Karpas-422 (cell line): Measurements from ENCODE around the gene ARMC8. TPM values are rescaled to one million over a fixed set of nuclear protein-coding genes. Genes with fewer than 3 reads are reported as not detected.

Experiments used
- DNase-seq: peaks from one replicate; pipeline ENCODE4 v3.0.0-alpha.2; 2015
- H2AFZ ChIP-seq: fragments of 200-600 bp; sonication (generic); 2 replicates; pipeline ENCODE4 v1.6.1; 2014; ENCODE audit warnings: antibody characterized with exemption, low read length, mixed read lengths
- H3K27ac ChIP-seq: fragments of 200-600 bp; sonication (generic); 2 replicates; pipeline ENCODE4 v1.5.1; 2014; ENCODE audit warnings: mild to moderate bottlenecking, low read length, moderate library complexity
- H3K27me3 ChIP-seq: fragments of 200-600 bp; sonication (generic); 2 replicates; pipeline ENCODE4 v1.6.1; 2014; ENCODE audit warnings: low read length, mixed read lengths
- H3K36me3 ChIP-seq: fragments of 200-600 bp; sonication (generic); 2 replicates; pipeline ENCODE4 v1.6.1; 2014; ENCODE audit warnings: low read length, mixed read lengths; ENCODE audit not compliant: insufficient read depth
- H3K4me1 ChIP-seq: fragments of 200-600 bp; sonication (generic); 2 replicates; pipeline ENCODE4 v1.6.1; 2014; ENCODE audit warnings: mild to moderate bottlenecking, low read length, mixed read lengths
- H3K4me2 ChIP-seq: fragments of 200-600 bp; sonication (generic); 2 replicates; pipeline ENCODE4 v1.6.1; 2014; ENCODE audit warnings: low read length, low read depth, mild to moderate bottlenecking; ENCODE audit not compliant: poor library complexity, severe bottlenecking
- H3K4me3 ChIP-seq: fragments of 200-600 bp; sonication (generic); 2 replicates; pipeline ENCODE4 v1.5.1; 2014; ENCODE audit warnings: mild to moderate bottlenecking, antibody characterized with exemption, low read length, mixed read lengths
- H3K79me2 ChIP-seq: fragments of 200-600 bp; sonication (generic); 2 replicates; pipeline ENCODE4 v1.6.1; 2014; ENCODE audit warnings: mild to moderate bottlenecking, low read length, mixed read lengths
- H3K9ac ChIP-seq: fragments of 200-600 bp; sonication (generic); 2 replicates; pipeline ENCODE4 v1.6.0; 2014; ENCODE audit warnings: low read length
- H3K9me2 ChIP-seq: fragments of 200-600 bp; sonication (generic), shearing (Covaris generic); replicated peaks from 2 replicates; pipeline ENCODE4 v1.6.0; 2014; ENCODE audit warnings: mild to moderate bottlenecking, low read length, moderate library complexity; ENCODE audit not compliant: insufficient read depth
- H3K9me3 ChIP-seq: fragments of 300-700, 200-600 bp; sonication (generic); 2 replicates; pipeline ENCODE4 v1.6.1; 2014; ENCODE audit warnings: low read length, mixed read lengths
- H4K20me1 ChIP-seq: fragments of 200-600 bp; sonication (generic); 2 replicates; pipeline ENCODE4 v1.6.1; 2014; ENCODE audit warnings: mild to moderate bottlenecking, antibody characterized with exemption, low read length, low read depth; ENCODE audit not compliant: insufficient read depth
- total RNA-seq: library from RNA; depleted of rRNA; stranded (reverse); fragments of >200 nt; shearing (Covaris generic); gene quantifications from 2 replicates; pipeline ENCODE4 v1.2.3, GENCODE V29; 2014; ENCODE audit warnings: low replicate concordance

Gene ARMC8
- total RNA-seq, 1 experiment from 2014 or later: 64.0 TPM

DNA sequence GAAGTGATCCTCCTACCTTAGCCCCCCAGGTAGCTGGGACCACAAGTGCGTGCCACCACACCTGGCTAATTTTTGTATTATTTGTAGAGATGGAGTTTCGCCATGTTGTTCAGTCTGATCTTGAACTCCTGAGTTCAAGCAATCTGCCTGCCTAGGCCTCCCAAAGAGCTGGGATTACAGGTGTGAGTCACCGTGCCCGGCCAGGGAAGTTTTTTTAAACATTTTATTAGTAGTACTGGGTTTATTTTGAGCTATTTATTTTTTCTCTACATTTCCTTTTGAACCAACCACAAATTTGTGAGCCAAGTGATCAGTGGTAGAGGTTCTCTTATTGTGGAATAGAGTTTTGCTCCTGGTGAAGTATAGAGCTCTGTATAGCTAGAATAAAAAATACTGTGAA lies 33.7 kb downstream of the ARMC8 start:
- Histone ChIP-seq H3K9me3 (no peaks in the 10 kb centered on the region), H3K27ac (no peak overlapping the region), H3K36me3 (peaks cover 39% of the 10 kb centered on the region), H3K4me2 (no peak overlapping the region), H3K4me3 (no peak overlapping the region), H3K9me2 (no peaks in the 10 kb centered on the region), H2AFZ (no peak overlapping the region), H4K20me1 (no peaks in the 10 kb centered on the region), H3K79me2 (peaks cover 64% of the 10 kb centered on the region), H3K27me3 (no peaks in the 10 kb centered on the region), H3K4me1 (no peaks in the 10 kb centered on the region), H3K9ac (no peak overlapping the region)
- peak; percentile 28 for DNase-seq

DNA sequence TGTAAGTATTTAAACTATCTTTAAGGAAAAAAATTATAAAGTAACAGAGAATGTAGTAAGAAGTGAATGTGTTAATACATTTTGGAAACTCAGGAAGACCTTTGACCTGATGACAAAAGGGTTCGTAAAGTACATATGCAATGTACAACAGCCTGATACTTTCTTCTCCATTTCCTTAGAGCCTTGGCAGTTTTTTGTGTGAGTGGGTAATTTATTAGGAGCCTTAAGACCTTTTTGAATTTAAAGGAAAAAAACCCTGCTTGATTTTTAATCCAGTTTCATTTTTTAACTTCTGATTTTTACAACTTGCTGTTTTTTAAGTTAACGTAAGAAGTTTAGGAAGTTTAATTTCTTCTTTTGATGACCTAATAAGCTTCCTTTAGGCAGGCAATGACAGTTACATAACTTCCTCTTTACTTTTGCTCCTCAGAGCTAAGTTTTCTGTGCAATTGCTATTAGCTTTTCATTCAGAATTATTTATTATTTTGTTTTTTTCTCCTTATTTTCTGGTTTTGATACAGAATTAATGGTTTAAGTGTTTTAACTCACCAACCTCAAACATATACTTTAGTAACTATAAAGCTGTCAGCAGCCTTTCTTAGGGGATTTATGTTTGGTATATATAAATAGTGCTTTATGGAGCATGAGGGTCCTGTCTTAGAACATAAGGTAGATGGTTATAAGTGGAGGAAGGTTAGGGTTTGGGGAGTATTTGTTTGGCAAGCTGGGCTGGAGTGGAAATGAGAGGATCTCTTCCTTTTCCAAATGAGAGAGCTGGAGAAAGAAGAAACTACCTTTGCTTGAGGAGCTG lies 35.2 kb downstream of the ARMC8 start:
- H4K20me1 ChIP-seq: no peaks in the 10 kb centered on the region
- H3K27ac ChIP-seq: no peak overlapping the region
- H3K4me3 ChIP-seq: no peak overlapping the region
- DNase-seq: no peak
- peaks cover 33% of the 10 kb centered on the region for H3K36me3 ChIP-seq
- H2AFZ ChIP-seq: no peak overlapping the region
- no peak overlapping the region for H3K9ac ChIP-seq
- H3K9me2 ChIP-seq: no peaks in the 10 kb centered on the region
- H3K79me2 ChIP-seq: peaks cover 52% of the 10 kb centered on the region
- no peaks in the 10 kb centered on the region for H3K27me3 ChIP-seq
- no peak overlapping the region for H3K4me2 ChIP-seq
- H3K4me1 ChIP-seq: no peaks in the 10 kb centered on the region
- no peaks in the 10 kb centered on the region for H3K9me3 ChIP-seq

GRCh38 chr3:138222942-138223287 lies 35.8 kb downstream of the ARMC8 start:
- Histone ChIP-seq H3K27ac (no peak overlapping the region), H3K4me3 (no peak overlapping the region), H3K4me2 (no peak overlapping the region), H3K9me3 (no peaks in the 10 kb centered on the region), H3K79me2 (peaks cover 49% of the 10 kb centered on the region), H3K4me1 (no peaks in the 10 kb centered on the region), H3K36me3 (peaks cover 33% of the 10 kb centered on the region), H2AFZ (no peak overlapping the region), H3K9ac (no peak overlapping the region), H3K9me2 (no peaks in the 10 kb centered on the region), H3K27me3 (no peaks in the 10 kb centered on the region), H4K20me1 (no peaks in the 10 kb centered on the region)
- DNase-seq: no peak

DNA sequence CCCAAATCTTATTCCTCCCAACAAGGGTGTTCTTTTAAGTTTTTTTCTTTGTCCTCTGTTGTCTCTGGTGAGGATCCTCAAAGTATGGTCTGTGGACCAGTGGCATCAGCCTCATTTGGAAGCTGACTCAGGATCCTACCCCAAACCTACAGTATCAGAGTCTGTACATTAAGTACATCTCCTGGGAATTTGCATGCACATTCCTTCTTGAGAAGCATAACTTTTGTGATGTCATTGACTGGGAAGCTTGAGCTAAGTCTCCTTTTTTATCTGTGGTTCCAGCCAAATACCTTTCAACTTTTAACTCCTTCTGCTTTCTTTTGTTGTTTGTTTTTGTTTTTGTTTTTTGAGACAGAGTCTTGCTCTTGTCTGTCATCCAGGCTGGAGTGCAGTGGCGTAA lies 40.5 kb downstream of the ARMC8 start:
- DNase-seq: no peak
- Histone ChIP-seq H3K4me3 (no peak overlapping the region), H3K79me2 (peaks cover 4% of the 10 kb centered on the region; the same call in 1 of the 2 replicates), H3K4me1 (no peaks in the 10 kb centered on the region), H3K4me2 (no peak overlapping the region), H3K9me3 (no peaks in the 10 kb centered on the region), H3K36me3 (peaks cover 38% of the 10 kb centered on the region), H3K9ac (no peak overlapping the region), H4K20me1 (no peaks in the 10 kb centered on the region), H2AFZ (no peak overlapping the region), H3K27ac (no peak overlapping the region), H3K9me2 (no peaks in the 10 kb centered on the region), H3K27me3 (no peaks in the 10 kb centered on the region)

- no peaks in the 10 kb centered on the region for H3K9me2 ChIP-seq
- no peak overlapping the region for H3K9ac ChIP-seq
- H3K36me3 ChIP-seq: peaks cover 28% of the 10 kb centered on the region; the same call in 1 of the 2 replicates
- DNase-seq: no peak
- H3K4me1 ChIP-seq: no peaks in the 10 kb centered on the region
- H3K4me2 ChIP-seq: no peak overlapping the region
- H2AFZ ChIP-seq: no peak overlapping the region
- no peaks in the 10 kb centered on the region for H3K9me3 ChIP-seq
- no peak overlapping the region for H3K27ac ChIP-seq
- no peak overlapping the region for H3K4me3 ChIP-seq
- no peaks in the 10 kb centered on the region for H4K20me1 ChIP-seq
- no peaks in the 10 kb centered on the region for H3K27me3 ChIP-seq
- peaks cover 4% of the 10 kb centered on the region; the same call in 1 of the 2 replicates for H3K79me2 ChIP-seq
Observed at GRCh38 chr3:138230525-138230924, 43.4 kb downstream of the ARMC8 start.

DNA sequence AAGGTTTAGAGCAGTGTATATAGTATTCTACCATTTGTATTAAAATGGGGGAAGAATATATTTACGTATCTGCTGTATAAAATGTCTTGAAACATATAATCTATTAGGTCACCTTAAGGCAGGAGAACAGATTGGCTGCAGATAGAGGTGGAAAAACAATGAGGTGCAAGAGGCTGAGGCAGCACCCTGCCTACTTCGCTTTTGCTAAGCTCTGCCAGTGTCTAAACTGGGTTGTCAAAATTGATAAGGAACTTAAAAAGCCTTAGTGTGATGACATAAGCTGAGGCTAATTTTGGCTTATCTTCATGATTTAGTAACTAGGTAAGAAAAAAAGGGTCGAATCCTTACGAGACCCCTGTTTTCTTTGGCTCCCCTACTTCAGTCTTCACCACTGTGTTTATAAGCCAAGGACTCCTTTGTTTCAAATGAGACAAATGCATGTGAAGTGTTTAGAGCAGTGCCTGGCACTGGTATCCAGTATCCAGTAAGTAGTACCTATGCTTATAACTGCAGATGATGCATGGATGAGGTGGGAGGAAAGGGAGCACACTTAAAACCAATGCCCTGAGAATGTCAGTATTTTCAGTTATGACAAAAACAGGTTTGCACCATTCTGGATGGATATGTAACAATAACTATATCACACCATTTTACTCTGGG lies 45.7 kb downstream of the ARMC8 start:
- no peaks in the 10 kb centered on the region; the same call in 1 of the 2 replicates for H3K79me2 ChIP-seq
- H3K4me1 ChIP-seq: peaks cover 11% of the 10 kb centered on the region
- no peaks in the 10 kb centered on the region for H3K9me2 ChIP-seq
- no peak overlapping the region for H3K4me2 ChIP-seq
- no peak overlapping the region for H3K4me3 ChIP-seq
- H3K27me3 ChIP-seq: no peaks in the 10 kb centered on the region
- no peak for DNase-seq
- H2AFZ ChIP-seq: no peak overlapping the region
- H3K27ac ChIP-seq: no peak overlapping the region
- no peak overlapping the region for H3K9ac ChIP-seq
- peaks cover 37% of the 10 kb centered on the region; the same call in 1 of the 2 replicates for H3K36me3 ChIP-seq
- no peaks in the 10 kb centered on the region for H4K20me1 ChIP-seq
- no peaks in the 10 kb centered on the region for H3K9me3 ChIP-seq

- Histone ChIP-seq H2AFZ (no peak overlapping the region), H3K79me2 (no peaks in the 10 kb centered on the region; the same call in 1 of the 2 replicates), H3K27ac (no peak overlapping the region), H3K4me2 (no peak overlapping the region), H3K9ac (no peak overlapping the region), H4K20me1 (no peaks in the 10 kb centered on the region), H3K4me1 (peaks cover 11% of the 10 kb centered on the region), H3K4me3 (no peak overlapping the region), H3K36me3 (peaks cover 37% of the 10 kb centered on the region; the same call in 1 of the 2 replicates), H3K27me3 (no peaks in the 10 kb centered on the region), H3K9me2 (no peaks in the 10 kb centered on the region), H3K9me3 (no peaks in the 10 kb centered on the region)
- no peak for DNase-seq
Observed at GRCh38 chr3:138234401-138235179, 47.5 kb downstream of the ARMC8 start.

DNA sequence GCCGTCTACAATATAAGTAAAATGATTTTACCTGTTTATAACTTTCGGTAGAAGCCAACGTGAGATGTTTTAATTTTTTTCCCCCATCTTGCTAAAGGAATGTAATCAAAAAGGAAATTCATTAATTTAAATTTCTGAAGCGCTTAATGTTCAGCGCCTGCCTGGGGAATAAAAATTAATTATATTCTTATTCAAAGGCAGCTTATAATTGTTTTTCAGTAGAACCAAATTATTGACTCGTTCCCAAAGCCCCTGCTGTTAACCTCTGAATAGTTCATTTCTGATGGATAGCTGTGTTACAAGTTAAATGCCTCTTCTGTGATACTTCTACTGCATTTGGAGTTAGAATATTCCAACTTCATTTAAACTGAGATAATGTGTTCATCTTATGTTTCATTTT lies 51.6 kb downstream of the ARMC8 start:
- no peak overlapping the region for H3K9ac ChIP-seq
- H4K20me1 ChIP-seq: no peaks in the 10 kb centered on the region
- H3K27me3 ChIP-seq: no peaks in the 10 kb centered on the region
- H3K9me2 ChIP-seq: no peaks in the 10 kb centered on the region
- no peak overlapping the region for H3K27ac ChIP-seq
- H3K79me2 ChIP-seq: peaks cover 5% of the 10 kb centered on the region; the same call in 1 of the 2 replicates
- peaks cover 11% of the 10 kb centered on the region for H3K4me1 ChIP-seq
- H2AFZ ChIP-seq: no peak overlapping the region
- no peak overlapping the region for H3K4me2 ChIP-seq
- H3K4me3 ChIP-seq: no peak overlapping the region
- DNase-seq: no peak
- peaks cover 53% of the 10 kb centered on the region for H3K36me3 ChIP-seq
- no peaks in the 10 kb centered on the region for H3K9me3 ChIP-seq
